SU-DHL-6 (cell line): Measurements from ENCODE around the gene ZBTB37.

Source experiments
- H2AFZ ChIP-seq: fragments of 200-600 bp; sonication (generic); 2 replicates; pipeline ENCODE4 v1.6.1; 2014; ENCODE audit warnings: low read depth, mild to moderate bottlenecking, moderate library complexity, mixed read lengths, antibody characterized with exemption, low read length; ENCODE audit not compliant: severe bottlenecking
- H3F3A ChIP-seq: fragments of 200-600 bp; shearing (Covaris generic); 2 replicates; pipeline ENCODE4 v1.6.0; 2016; ENCODE audit warnings: antibody characterized with exemption, mild to moderate bottlenecking; ENCODE audit not compliant: insufficient read depth
- H3K27ac ChIP-seq: fragments of 200-600 bp; sonication (generic); 2 replicates; pipeline ENCODE4 v1.5.1; 2016; ENCODE audit warnings: low read depth, mild to moderate bottlenecking, low read length, moderate library complexity, mixed read lengths
- H3K27me3 ChIP-seq: fragments of 200-600 bp; sonication (generic), shearing (Covaris generic); 2 replicates; pipeline ENCODE4 v1.6.0; 2014; ENCODE audit warnings: mild to moderate bottlenecking, low read length
- H3K36me3 ChIP-seq: fragments of 200-600 bp; sonication (generic); 2 replicates; pipeline ENCODE4 v1.6.1; 2014; ENCODE audit warnings: mild to moderate bottlenecking, low read length, mixed read lengths
- H3K4me2 ChIP-seq: fragments of 300-600, 200-600 bp; shearing (Covaris generic), sonication (generic); 2 replicates; pipeline ENCODE4 v1.6.0; 2014; ENCODE audit warnings: low read length, low read depth, mild to moderate bottlenecking; ENCODE audit not compliant: poor library complexity, severe bottlenecking
- H3K4me3 ChIP-seq: fragments of 200-600 bp; sonication (generic); 2 replicates; pipeline ENCODE4 v1.5.1; 2014; ENCODE audit warnings: antibody characterized with exemption, low read length, mild to moderate bottlenecking, mixed read lengths; ENCODE audit not compliant: insufficient read depth, poor library complexity, severe bottlenecking
- H3K79me2 ChIP-seq: fragments of 200-600 bp; sonication (generic); 2 replicates; pipeline ENCODE4 v1.6.1; 2014; ENCODE audit warnings: mild to moderate bottlenecking, low read length, moderate library complexity; ENCODE audit not compliant: insufficient read depth
- H3K9ac ChIP-seq: fragments of 200-600 bp; sonication (generic); 2 replicates; pipeline ENCODE4 v1.7.0; 2014; ENCODE audit warnings: mild to moderate bottlenecking, low read length
- H3K9me2 ChIP-seq: fragments of 200-600 bp; sonication (generic); replicated peaks from 2 replicates; pipeline ENCODE4 v1.6.1; 2014; ENCODE audit warnings: low read length; ENCODE audit not compliant: insufficient read depth
- H3K9me3 ChIP-seq: fragments of 200-600 bp; sonication (generic); 2 replicates; pipeline ENCODE4 v1.6.1; 2014; ENCODE audit warnings: low read length, mixed read lengths; ENCODE audit not compliant: insufficient read depth
- H4K20me1 ChIP-seq: fragments of 200-600 bp; sonication (generic); 2 replicates; pipeline ENCODE4 v1.6.1; 2014; ENCODE audit warnings: low read depth, mild to moderate bottlenecking, antibody characterized with exemption, low read length, moderate library complexity, mixed read lengths
- EZH2phosphoT487 ChIP-seq: fragments of 200-600 bp; sonication (generic), shearing (Covaris generic); conservative IDR thresholded peaks from 2 replicates; pipeline ENCODE4 v1.6.1; 2018; ENCODE audit warnings: mild to moderate bottlenecking, antibody characterized with exemption, low read length, moderate library complexity, mixed read lengths
- TF ChIP-seq, protein P1 (sequence below): fragments of 200-600 bp; sonication (generic); IDR thresholded peaks from one replicate; pipeline ENCODE4 v1.5.1; 2017; ENCODE audit warnings: antibody characterized with exemption, mild to moderate bottlenecking, low read length, moderate library complexity; ENCODE audit not compliant: insufficient read depth, poor library complexity, severe bottlenecking

Gene ZBTB37

DNA sequence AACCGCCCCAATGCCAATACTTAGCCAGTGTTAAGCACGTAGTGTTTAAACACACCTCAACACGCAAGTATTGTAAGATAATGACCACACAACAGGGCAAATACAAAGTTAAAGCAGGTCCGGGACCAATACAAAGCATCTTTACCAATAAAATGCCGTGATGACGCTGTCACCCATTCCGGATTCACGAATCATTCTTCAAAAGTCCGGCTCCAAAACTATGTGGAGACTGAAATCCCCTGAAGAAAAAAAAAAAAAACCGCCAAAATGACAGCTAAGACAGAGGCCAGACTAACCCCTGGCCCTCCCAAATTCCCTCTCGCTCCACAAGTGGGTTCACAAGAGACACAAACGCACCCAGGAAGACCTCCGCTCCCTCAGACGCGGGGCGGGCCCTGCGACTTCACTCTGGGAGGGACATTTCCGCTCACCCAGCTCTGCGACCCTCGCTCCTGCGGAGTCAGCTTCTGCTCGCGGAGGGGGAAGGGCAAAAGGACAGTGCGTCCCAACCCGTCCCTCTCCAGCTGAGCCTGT, 44.3 kb upstream of the ZBTB37 start:
- Histone ChIP-seq H3K36me3 (peaks cover 24% of the 10 kb centered on the region), H3K27me3 (no peaks in the 10 kb centered on the region), H3K4me3 (peak overlapping the region; percentile 99), H3K9me3 (no peaks in the 10 kb centered on the region), H2AFZ (peak overlapping the region; percentile 75), H3K27ac (peak overlapping the region; percentile 89), H3K4me2 (peak overlapping the region; percentile 67), H3K79me2 (peaks cover 63% of the 10 kb centered on the region), H3K9ac (peak overlapping the region; percentile 88), H3F3A (peaks cover 18% of the 10 kb centered on the region), H3K9me2 (no peaks in the 10 kb centered on the region), H4K20me1 (0 out of 2 replicates have a peak, but pooled peaks cover 9% of the 10 kb centered on the region)
- TF ChIP-seq, protein P1, sequence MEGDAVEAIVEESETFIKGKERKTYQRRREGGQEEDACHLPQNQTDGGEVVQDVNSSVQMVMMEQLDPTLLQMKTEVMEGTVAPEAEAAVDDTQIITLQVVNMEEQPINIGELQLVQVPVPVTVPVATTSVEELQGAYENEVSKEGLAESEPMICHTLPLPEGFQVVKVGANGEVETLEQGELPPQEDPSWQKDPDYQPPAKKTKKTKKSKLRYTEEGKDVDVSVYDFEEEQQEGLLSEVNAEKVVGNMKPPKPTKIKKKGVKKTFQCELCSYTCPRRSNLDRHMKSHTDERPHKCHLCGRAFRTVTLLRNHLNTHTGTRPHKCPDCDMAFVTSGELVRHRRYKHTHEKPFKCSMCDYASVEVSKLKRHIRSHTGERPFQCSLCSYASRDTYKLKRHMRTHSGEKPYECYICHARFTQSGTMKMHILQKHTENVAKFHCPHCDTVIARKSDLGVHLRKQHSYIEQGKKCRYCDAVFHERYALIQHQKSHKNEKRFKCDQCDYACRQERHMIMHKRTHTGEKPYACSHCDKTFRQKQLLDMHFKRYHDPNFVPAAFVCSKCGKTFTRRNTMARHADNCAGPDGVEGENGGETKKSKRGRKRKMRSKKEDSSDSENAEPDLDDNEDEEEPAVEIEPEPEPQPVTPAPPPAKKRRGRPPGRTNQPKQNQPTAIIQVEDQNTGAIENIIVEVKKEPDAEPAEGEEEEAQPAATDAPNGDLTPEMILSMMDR, result no peak
- TF ChIP-seq EZH2phosphoT487, result no peak

- Histone ChIP-seq H3K4me2 (peak within 1 kb of the TSS; percentile 85), H3K79me2 (peaks cover 57% of the 10 kb centered on the region), H3K4me3 (peak within 1 kb of the TSS; percentile 99), H3K27me3 (no peaks in the 10 kb centered on the region), H3K36me3 (peaks cover 21% of the 10 kb centered on the region), H3K9me3 (no peaks in the 10 kb centered on the region), H2AFZ (peak within 1 kb of the TSS; percentile 81), H3F3A (peaks cover 18% of the 10 kb centered on the region), H3K9me2 (no peaks in the 10 kb centered on the region), H4K20me1 (0 out of 2 replicates have a peak, but pooled peaks cover 9% of the 10 kb centered on the region), H3K9ac (peak within 1 kb of the TSS; percentile 88), H3K27ac (peak within 1 kb of the TSS; percentile 89)
- TF ChIP-seq, protein P1, result no peak
- TF ChIP-seq EZH2phosphoT487, result no peak
These were observed 43.7 kb upstream of the ZBTB37 start, which contains the start of the genes CENPL and DARS2 for GRCh38 chr1:173824315-173825081. Gene CENPL, minus strand, starts transcription at chr1:173824883. Its CDS starts 13,584 bp downstream, at chr1:173811299. Gene DARS2, plus strand, starts transcription at chr1:173824673. Its CDS starts 557 bp downstream, at chr1:173825230.

DNA sequence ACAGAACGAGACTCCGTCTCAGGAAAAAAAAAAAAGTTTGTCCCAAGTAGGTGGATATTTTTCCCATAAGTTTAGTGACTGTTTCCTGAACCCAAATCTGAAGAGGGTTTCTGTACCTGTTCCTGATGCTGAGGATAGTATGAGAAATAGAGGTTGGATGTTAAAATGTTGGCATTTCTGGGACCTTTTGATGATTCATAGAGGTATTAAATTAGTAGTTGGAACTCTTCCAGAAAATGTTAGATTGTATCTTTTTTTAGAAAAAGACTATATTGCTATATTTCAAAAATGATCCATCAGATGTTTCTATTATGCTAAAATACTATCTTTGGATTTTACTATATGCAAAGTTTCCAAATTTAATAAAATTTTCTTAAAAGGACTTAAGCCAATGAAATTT, 40.6 kb upstream of the ZBTB37 start:
- peaks cover 26% of the 10 kb centered on the region for H3K79me2 ChIP-seq
- TF ChIP-seq EZH2phosphoT487, result no peak
- TF ChIP-seq, protein P1, result no peak
- no peaks in the 10 kb centered on the region for H3K9me2 ChIP-seq
- H3K27me3 ChIP-seq, result no peaks in the 10 kb centered on the region
- peak overlapping the region; percentile 27 for H3K4me2 ChIP-seq
- H2AFZ ChIP-seq, result no peak overlapping the region
- no peak overlapping the region for H3K4me3 ChIP-seq
- no peaks in the 10 kb centered on the region for H3K9me3 ChIP-seq
- H4K20me1 ChIP-seq, result no peaks in the 10 kb centered on the region
- no peak overlapping the region for H3K27ac ChIP-seq
- H3K9ac ChIP-seq, result no peak overlapping the region
- H3F3A ChIP-seq, result peaks cover 18% of the 10 kb centered on the region
- H3K36me3 ChIP-seq, result peaks cover 16% of the 10 kb centered on the region; the same call in 1 of the 2 replicates
